Cardiac fibroblast (primary cell): Measurements from ENCODE around the gene HMG20A.

Source experiments
- DNase-seq, 2 donors: peaks; one replicate each; pipeline versions ENCODE4 v3.0.0 to v3.0.0-alpha.2; 2010; ENCODE audit warnings: low read depth in 2 of 2
- H3K4me3 ChIP-seq, 2 donors: replicated peaks in 1 of 2; 1 replicate in 1 of 2; 2 replicates in 1 of 2; pipeline ENCODE4 v1.5.1; 2011; ENCODE audit warnings: low read depth in 2 of 2, low read length in 2 of 2, mild to moderate bottlenecking in 2 of 2, moderate library complexity in 1 of 2
- CTCF ChIP-seq: IDR thresholded peaks from one replicate; pipeline ENCODE4 v1.5.1; 2011; ENCODE audit warnings: low read depth, mild to moderate bottlenecking, low read length, inconsistent platforms

The HMG20A gene

GRCh38 chr15:77513226-77513625 lies 92.5 kb downstream of the HMG20A start:
- TF ChIP-seq CTCF, result no peak
- no peak for DNase-seq
- H3K4me3 ChIP-seq, result no peak overlapping the region

DNA sequence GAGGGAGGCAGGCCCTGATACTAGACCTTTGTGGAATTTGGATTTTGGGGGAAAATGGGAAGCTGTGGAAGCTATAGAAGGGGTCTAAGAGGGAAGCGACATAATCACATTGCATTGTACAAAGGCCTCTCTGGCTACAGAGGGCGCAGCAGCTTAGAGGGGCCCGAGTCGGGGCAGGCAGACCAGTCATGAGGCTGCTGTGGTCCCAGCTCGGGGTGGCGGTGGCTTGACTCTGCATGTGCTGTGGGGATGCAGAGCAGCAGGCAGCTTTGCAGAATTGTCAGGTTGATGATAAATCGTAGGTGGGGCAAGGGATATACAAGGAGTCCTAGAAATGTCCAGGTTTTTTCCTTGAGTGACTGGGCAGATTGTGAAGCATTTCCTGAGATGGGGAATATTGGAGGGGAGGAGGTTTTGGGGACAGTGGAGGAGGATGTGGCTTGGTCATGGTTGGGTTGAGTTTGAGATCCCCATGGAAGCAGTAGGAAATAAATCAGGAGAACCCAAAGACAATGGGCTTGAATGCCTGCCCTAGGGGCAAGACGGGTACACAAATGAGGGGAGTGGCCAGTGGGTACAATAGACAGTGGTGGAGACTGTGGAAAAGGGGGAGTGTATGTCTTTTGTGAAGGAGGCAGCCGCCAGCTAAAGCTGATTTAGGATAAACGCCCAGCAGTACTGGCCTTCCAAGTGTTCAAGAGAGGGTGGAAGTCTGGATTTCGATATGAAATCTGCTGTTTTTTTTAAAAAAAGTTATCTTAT lies 94.1 kb downstream of the HMG20A start:
- no peak for DNase-seq
- no peak overlapping the region for H3K4me3 ChIP-seq
- TF ChIP-seq CTCF, result no peak

GRCh38 chr15:77515613-77516012 lies 94.9 kb downstream of the HMG20A start:
- no peak overlapping the region for H3K4me3 ChIP-seq
- no peak for TF ChIP-seq CTCF
- DNase-seq, result no peak

GRCh38 chr15:77516076-77516475 lies 95.4 kb downstream of the HMG20A start:
- no peak for DNase-seq
- H3K4me3 ChIP-seq, result no peak overlapping the region
- TF ChIP-seq CTCF, result no peak

DNA sequence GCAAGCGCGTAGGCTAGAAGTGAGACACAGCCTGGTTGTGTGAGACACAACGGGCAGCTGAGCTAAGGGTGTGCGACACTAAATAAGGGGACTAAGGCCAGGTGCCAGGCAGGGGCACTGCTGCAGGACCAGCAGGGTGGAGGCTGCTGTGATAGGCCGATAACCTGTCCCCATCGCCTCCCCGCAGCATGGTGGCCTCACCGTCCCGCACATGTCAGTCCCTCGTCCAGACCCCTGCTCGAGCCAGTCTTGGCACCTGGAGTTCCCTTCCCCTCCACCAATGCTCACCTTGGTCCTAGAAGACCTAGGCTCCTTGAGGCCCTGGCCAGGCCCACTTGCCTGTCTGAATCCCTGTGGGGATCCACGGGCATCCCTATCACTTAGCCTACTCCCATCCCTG lies 96.1 kb downstream of the HMG20A start:
- no peak for DNase-seq
- TF ChIP-seq CTCF, result no peak
- no peak overlapping the region for H3K4me3 ChIP-seq

DNA sequence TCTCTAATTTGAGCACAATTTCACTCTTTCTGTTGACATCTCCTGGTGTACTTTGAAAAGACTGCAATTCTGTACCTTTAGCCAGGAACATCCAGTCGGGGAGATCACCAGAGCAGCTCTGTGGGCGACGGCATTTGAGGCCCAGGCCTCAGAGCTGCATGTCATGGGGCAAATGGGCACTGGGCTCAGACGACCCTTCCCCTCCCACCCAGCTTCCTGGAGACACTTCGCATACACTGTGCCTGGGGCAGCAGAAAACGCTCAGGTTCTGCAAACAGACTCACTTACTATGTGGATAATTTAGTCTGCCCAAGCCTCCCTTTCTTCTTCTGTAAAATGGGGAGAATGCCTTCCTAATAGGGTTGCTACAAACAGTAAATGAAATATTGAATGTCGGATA lies 96.9 kb downstream of the HMG20A start:
- no peak for TF ChIP-seq CTCF
- DNase-seq, result no peak
- H3K4me3 ChIP-seq, result no peak overlapping the region

GRCh38 chr15:77518458-77518857 lies 97.8 kb downstream of the HMG20A start:
- no peak overlapping the region for H3K4me3 ChIP-seq
- no peak for DNase-seq
- no peak for TF ChIP-seq CTCF
